ENCODE measurements around the gene SPAG8.

GRCh38 chr9:35829764-35830096, 17.7 kb upstream of the SPAG8 start:
- TF ChIP-seq, protein P1, sequence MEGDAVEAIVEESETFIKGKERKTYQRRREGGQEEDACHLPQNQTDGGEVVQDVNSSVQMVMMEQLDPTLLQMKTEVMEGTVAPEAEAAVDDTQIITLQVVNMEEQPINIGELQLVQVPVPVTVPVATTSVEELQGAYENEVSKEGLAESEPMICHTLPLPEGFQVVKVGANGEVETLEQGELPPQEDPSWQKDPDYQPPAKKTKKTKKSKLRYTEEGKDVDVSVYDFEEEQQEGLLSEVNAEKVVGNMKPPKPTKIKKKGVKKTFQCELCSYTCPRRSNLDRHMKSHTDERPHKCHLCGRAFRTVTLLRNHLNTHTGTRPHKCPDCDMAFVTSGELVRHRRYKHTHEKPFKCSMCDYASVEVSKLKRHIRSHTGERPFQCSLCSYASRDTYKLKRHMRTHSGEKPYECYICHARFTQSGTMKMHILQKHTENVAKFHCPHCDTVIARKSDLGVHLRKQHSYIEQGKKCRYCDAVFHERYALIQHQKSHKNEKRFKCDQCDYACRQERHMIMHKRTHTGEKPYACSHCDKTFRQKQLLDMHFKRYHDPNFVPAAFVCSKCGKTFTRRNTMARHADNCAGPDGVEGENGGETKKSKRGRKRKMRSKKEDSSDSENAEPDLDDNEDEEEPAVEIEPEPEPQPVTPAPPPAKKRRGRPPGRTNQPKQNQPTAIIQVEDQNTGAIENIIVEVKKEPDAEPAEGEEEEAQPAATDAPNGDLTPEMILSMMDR (IDR thresholded peaks at IDR 0.05; ENCODE audit: low read length) = no peak
- no peak for TF ChIP-seq EZH2 (IDR thresholded peaks at IDR 0.05; ENCODE audit: borderline replicate concordance, low read length)

Measured in OCI-LY1 (cell line).